HEK293T (cell line): ENCODE measurements around the gene SEMA5A.

Experiments
- CTCF ChIA-PET: fragments of 350-600 bp; formaldehyde crosslinking; extraction: SDS; loops from one replicate; lab custom pipeline; 2021; ENCODE audit warnings: antibody characterized with exemption, inconsistent platforms; lab: Yijun Ruan, JAX
- POLR2A ChIA-PET: fragments of 350-600 bp; formaldehyde crosslinking; extraction: SDS; loops from one replicate; lab custom pipeline; 2020; ENCODE audit warnings: antibody characterized with exemption, inconsistent platforms; lab: Yijun Ruan, JAX
- DNase-seq: peaks from one replicate; pipeline ENCODE4 v3.0.0; 2012; ENCODE audit warnings: mixed read lengths; ENCODE audit errors: extremely low spot score
- ARNT ChIP-seq: fragments of 450-650 bp; IDR thresholded peaks from 2 replicates; pipeline ENCODE4 v1.6.1; 2017; ENCODE audit warnings: mild to moderate bottlenecking
- BHLHE40 ChIP-seq: fragments of 450-650 bp; IDR thresholded peaks from 2 replicates; pipeline ENCODE4 v1.6.1; 2016; ENCODE audit warnings: mild to moderate bottlenecking, moderate library complexity, borderline replicate concordance
- CTBP1 ChIP-seq: fragments of 450-650 bp; IDR thresholded peaks from 2 replicates; pipeline ENCODE4 v1.6.1; 2016; ENCODE audit warnings: borderline replicate concordance
- ELF4 ChIP-seq: fragments of 450-650 bp; IDR thresholded peaks from 2 replicates; pipeline ENCODE4 v1.6.1; 2017; ENCODE audit warnings: antibody characterized with exemption
- FOXA1 ChIP-seq: fragments of 450-650 bp; IDR thresholded peaks from 2 replicates; pipeline ENCODE4 v1.6.1; 2016; ENCODE audit warnings: mild to moderate bottlenecking
- FOXK2 ChIP-seq: fragments of 450-650 bp; IDR thresholded peaks from 2 replicates; pipeline ENCODE4 v1.6.1; 2016; ENCODE audit warnings: mild to moderate bottlenecking
- FOXM1 ChIP-seq: fragments of 450-650 bp; IDR thresholded peaks from 2 replicates; pipeline ENCODE4 v1.6.1; 2017; ENCODE audit warnings: mild to moderate bottlenecking, borderline replicate concordance
- HDGF ChIP-seq: fragments of 450-650 bp; IDR thresholded peaks from 2 replicates; pipeline ENCODE4 v1.6.1; 2017; ENCODE audit warnings: antibody characterized with exemption, borderline replicate concordance
- L3MBTL2 ChIP-seq: fragments of 450-650 bp; conservative IDR thresholded peaks from 2 replicates; pipeline ENCODE4 v1.6.1; 2016; ENCODE audit warnings: mild to moderate bottlenecking
- LEF1 ChIP-seq: fragments of 450-650 bp; IDR thresholded peaks from 2 replicates; pipeline ENCODE4 v1.6.1; 2017; ENCODE audit warnings: mild to moderate bottlenecking, borderline replicate concordance
- NFRKB ChIP-seq: fragments of 450-650 bp; IDR thresholded peaks from 2 replicates; pipeline ENCODE4 v1.6.1; 2016; ENCODE audit warnings: mild to moderate bottlenecking, moderate library complexity
- SP1 ChIP-seq: fragments of 450-650 bp; IDR thresholded peaks from 2 replicates; pipeline ENCODE4 v1.6.1; 2017
- SUZ12 ChIP-seq: fragments of 450-650 bp; IDR thresholded peaks from 2 replicates; pipeline ENCODE4 v1.6.1; 2016; ENCODE audit warnings: mild to moderate bottlenecking
- TARDBP ChIP-seq: fragments of 450-650 bp; IDR thresholded peaks from 2 replicates; pipeline ENCODE4 v1.6.1; 2016
- ZNF384 ChIP-seq: fragments of 450-650 bp; IDR thresholded peaks from 2 replicates; pipeline ENCODE4 v1.6.1; 2016
- TF ChIP-seq, protein P1 (sequence below): fragments of 450-650 bp; IDR thresholded peaks from 2 replicates; pipeline ENCODE4 v1.6.1; 2016

The SEMA5A gene

DNA sequence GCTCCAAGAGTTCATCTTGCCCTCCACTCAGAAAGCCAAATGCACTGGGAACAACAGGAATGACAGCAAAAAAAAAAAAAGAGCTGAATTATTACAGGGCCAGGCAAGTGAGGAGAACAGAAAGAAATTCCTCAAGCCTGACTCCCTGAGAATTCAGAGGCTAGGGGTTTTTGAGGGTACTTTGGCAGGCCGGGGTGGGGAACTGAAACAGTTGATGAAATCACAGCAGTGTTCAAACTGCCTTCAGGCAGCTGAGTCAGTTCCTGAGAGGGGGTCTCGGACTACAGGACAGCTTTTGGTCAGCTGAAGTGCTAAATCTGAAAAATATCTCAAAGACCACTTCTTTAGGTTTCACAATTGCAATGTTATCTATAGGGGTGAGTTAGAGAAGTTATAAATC lies 419.4 kb downstream of the SEMA5A start:
- ChIA-PET POLR2A (no interaction called here), CTCF (no interaction called here)
- DNase-seq = no peak
- TF ChIP-seq NFRKB (no peak), SP1 (no peak), FOXM1 (no peak), ELF4 (no peak)
- TF ChIP-seq, protein P1, sequence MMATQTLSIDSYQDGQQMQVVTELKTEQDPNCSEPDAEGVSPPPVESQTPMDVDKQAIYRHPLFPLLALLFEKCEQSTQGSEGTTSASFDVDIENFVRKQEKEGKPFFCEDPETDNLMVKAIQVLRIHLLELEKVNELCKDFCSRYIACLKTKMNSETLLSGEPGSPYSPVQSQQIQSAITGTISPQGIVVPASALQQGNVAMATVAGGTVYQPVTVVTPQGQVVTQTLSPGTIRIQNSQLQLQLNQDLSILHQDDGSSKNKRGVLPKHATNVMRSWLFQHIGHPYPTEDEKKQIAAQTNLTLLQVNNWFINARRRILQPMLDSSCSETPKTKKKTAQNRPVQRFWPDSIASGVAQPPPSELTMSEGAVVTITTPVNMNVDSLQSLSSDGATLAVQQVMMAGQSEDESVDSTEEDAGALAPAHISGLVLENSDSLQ = no peak

DNA sequence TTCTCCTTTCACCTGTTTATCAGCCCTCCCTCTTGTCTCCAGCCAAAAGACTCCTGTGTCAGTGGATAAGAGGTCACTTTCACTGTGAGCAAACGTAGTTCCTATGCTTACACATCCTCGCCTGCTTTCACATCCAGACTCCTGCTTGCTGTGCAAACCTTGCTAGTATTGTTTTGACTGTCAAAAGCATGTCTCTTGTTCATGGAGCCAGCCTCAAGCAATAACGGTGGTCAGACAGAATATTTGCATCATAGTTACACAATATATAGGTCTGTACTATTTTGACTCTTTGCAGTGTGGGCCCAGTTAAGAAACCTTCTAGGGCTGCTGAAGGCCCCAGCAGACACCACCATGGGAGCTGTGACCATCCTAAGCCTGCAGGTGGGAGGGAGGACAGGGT lies 420.0 kb downstream of the SEMA5A start:
- CTCF ChIA-PET = no interaction called here
- POLR2A ChIA-PET = no interaction called here
- no peak for DNase-seq
- TF ChIP-seq FOXM1 = no peak
- no peak for TF ChIP-seq L3MBTL2
- TF ChIP-seq NFRKB = no peak
- TF ChIP-seq LEF1 = no peak
- TF ChIP-seq, protein P1 = no peak
- no peak for TF ChIP-seq CTBP1

DNA sequence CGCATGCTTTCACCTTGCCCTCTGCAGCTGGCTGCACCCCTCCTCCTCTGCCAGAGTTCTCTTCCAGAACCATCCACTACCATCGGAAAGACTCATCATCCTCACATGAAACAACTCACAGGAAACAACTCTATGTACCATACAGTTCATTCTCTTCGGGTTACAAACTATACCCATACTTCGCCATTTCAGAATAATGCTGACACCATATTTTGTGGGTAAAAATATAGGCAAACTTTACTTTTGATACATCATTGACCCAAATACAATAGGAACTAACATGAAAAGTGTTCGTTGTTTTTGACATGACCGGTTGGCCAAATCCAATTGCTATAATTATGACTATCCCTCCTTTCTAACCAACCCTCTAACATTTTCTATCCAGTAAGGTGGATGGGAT lies 421.0 kb downstream of the SEMA5A start:
- no peak for DNase-seq
- TF ChIP-seq CTBP1 (no peak), ZNF384 (no peak), FOXA1 (no peak), SP1 (no peak), ARNT (no peak), NFRKB (no peak), L3MBTL2 (no peak), LEF1 (no peak), HDGF (no peak)
- ChIA-PET CTCF (no interaction called here), POLR2A (no interaction called here)

DNA sequence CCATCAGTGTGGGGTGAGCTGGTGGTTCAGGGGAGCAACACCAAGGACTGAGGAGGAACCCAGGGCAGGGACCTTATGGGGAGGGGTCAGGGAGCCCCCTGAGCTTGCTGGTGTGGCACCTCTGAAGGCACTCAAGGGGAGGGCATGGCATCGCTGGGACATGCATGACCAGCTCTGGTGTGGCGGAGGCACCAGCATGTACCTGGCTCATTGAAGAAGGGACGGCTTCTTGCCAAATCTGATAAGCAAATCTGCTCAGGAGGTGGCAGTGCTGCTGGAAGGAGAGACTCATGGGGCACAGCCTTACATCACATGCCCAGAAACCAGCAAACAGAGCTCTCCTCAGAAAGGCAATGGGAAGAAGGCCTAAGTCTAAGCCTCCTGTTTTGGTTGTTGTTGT lies 421.8 kb downstream of the SEMA5A start:
- TF ChIP-seq HDGF = no peak
- no peak for DNase-seq
- POLR2A ChIA-PET = no interaction called here
- CTCF ChIA-PET = no interaction called here

DNA sequence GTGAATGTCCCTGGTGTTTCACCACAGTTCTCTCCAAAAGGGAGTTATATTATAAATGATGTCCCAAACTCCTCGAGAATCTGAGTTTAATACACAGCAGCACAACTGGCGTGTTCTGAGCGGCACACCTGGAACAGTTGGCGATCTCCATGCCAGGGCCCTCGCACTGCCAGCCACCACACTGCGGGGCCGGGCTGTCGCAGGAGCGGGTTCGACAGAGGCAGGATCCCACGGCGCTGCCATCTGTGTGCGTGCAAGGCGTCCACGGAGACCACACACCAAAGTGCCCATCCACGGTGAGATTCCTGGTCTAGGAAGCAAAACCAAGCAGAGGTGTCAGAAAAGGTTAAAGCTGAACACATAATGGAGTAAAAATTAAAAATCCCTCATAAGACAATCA lies 423.3 kb downstream of the SEMA5A start:
- CTCF ChIA-PET = no interaction called here
- POLR2A ChIA-PET = no interaction called here
- no peak for DNase-seq
- TF ChIP-seq FOXK2 = no peak
- TF ChIP-seq HDGF = no peak
- TF ChIP-seq NFRKB = no peak
- TF ChIP-seq ELF4 = no peak
- TF ChIP-seq FOXM1 = no peak
- TF ChIP-seq LEF1 = no peak
- TF ChIP-seq TARDBP = no peak
- no peak for TF ChIP-seq CTBP1
- no peak for TF ChIP-seq ARNT
- no peak for TF ChIP-seq FOXA1
- no peak for TF ChIP-seq ZNF384
- TF ChIP-seq SP1 = no peak
- TF ChIP-seq SUZ12 = no peak
- TF ChIP-seq, protein P1 = no peak
- no peak for TF ChIP-seq BHLHE40
- TF ChIP-seq L3MBTL2 = no peak

DNA sequence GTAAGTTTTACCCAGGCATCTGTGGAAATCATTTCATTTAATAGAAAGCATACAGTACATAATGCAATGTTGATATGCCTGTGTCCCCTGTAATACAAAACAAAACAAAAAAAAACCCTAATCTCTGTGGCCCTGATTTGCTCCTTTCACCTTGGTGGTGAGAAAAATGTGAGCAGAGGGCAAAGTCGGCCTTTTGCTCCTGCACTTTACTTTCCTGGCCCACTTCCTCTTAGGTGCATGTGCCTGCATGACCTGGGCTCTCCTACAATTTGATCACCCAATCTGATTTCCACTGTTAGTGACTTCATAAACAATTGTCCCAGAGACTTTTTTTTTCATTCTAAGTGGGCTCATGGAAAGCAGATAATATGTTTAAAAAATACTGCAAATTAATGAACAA lies 424.3 kb downstream of the SEMA5A start:
- no peak for TF ChIP-seq TARDBP
- TF ChIP-seq NFRKB = no peak
- no peak for TF ChIP-seq ZNF384
- TF ChIP-seq FOXA1 = no peak
- no peak for TF ChIP-seq LEF1
- TF ChIP-seq FOXM1 = no peak
- TF ChIP-seq HDGF = no peak
- TF ChIP-seq FOXK2 = no peak
- TF ChIP-seq ARNT = no peak
- no peak for TF ChIP-seq L3MBTL2
- TF ChIP-seq BHLHE40 = no peak
- TF ChIP-seq SUZ12 = no peak
- TF ChIP-seq CTBP1 = no peak
- TF ChIP-seq, protein P1 = no peak
- CTCF ChIA-PET = no interaction called here
- DNase-seq = no peak
- POLR2A ChIA-PET = no interaction called here
